SK-N-MC (cell line): ENCODE measurements around the gene P2RX3.

Experiments used
- DNase-seq: peaks from one replicate; pipeline ENCODE4 v3.0.0-alpha.2; 2011; ENCODE audit warnings: low read depth, low spot score
- H3K27ac ChIP-seq: fragments of 200-600 bp; sonication (generic); 2 replicates; pipeline ENCODE4 v1.5.1; 2016; ENCODE audit warnings: mixed run types
- H3K36me3 ChIP-seq: fragments of 200-600 bp; sonication (generic); 2 replicates; pipeline ENCODE4 v1.6.1; 2017; ENCODE audit warnings: antibody characterized with exemption, low read length, mixed read lengths; ENCODE audit not compliant: insufficient read depth
- H3K4me3 ChIP-seq: fragments of 200-600 bp; sonication (generic); 2 replicates; pipeline ENCODE4 v1.5.1; 2016
- H3K9ac ChIP-seq: fragments of 200-600 bp; sonication (generic); 2 replicates; pipeline ENCODE4 v1.8.0; 2017; ENCODE audit warnings: mixed run types, mixed read lengths; ENCODE audit not compliant: insufficient read length
- H3K9me3 ChIP-seq: fragments of 200-600 bp; sonication (generic); 2 replicates; pipeline ENCODE4 v1.6.1; 2017; ENCODE audit warnings: low read depth, mild to moderate bottlenecking, antibody characterized with exemption, low read length, moderate library complexity, mixed read lengths
- EZH2 ChIP-seq: fragments of 200-600 bp; sonication (generic); IDR thresholded peaks from one replicate; pipeline ENCODE4 v1.6.1; 2017; ENCODE audit warnings: antibody characterized with exemption
- FOXP2 ChIP-seq: optimal IDR thresholded peaks from 2 replicates; pipeline ENCODE3; 2011; ENCODE audit warnings: mild to moderate bottlenecking, moderate library complexity; ENCODE audit not compliant: insufficient read depth; ENCODE audit errors: extremely low read length, control extremely low read depth
- POLR2AphosphoS5 ChIP-seq: IDR thresholded peaks from 2 replicates; pipeline ENCODE4 v1.6.1; 2012; ENCODE audit warnings: mild to moderate bottlenecking, low read depth, low read length, borderline replicate concordance

The P2RX3 gene

GRCh38 chr11:57307666-57308270 lies 30.4 kb upstream of the P2RX3 start:
- Histone ChIP-seq H3K9ac (no peak overlapping the region), H3K36me3 (peaks cover 45% of the 10 kb centered on the region), H3K9me3 (no peaks in the 10 kb centered on the region), H3K27ac (no peak overlapping the region), H3K4me3 (no peak overlapping the region)
- TF ChIP-seq POLR2AphosphoS5 (no peak), EZH2 (no peak), FOXP2 (no peak)
- DNase-seq = no peak

GRCh38 chr11:57308426-57309060 lies 29.6 kb upstream of the P2RX3 start:
- no peaks in the 10 kb centered on the region for H3K9me3 ChIP-seq
- peaks cover 45% of the 10 kb centered on the region for H3K36me3 ChIP-seq
- H3K9ac ChIP-seq = no peak overlapping the region
- H3K27ac ChIP-seq = no peak overlapping the region
- H3K4me3 ChIP-seq = no peak overlapping the region
- no peak for TF ChIP-seq EZH2
- no peak for TF ChIP-seq POLR2AphosphoS5
- no peak for TF ChIP-seq FOXP2
- no peak for DNase-seq

GRCh38 chr11:57309106-57310059 lies 28.8 kb upstream of the P2RX3 start:
- Histone ChIP-seq H3K4me3 (no peak overlapping the region), H3K36me3 (peaks cover 51% of the 10 kb centered on the region), H3K9ac (no peak overlapping the region), H3K9me3 (no peaks in the 10 kb centered on the region), H3K27ac (no peak overlapping the region)
- no peak for TF ChIP-seq FOXP2
- TF ChIP-seq EZH2 = no peak
- no peak for TF ChIP-seq POLR2AphosphoS5
- DNase-seq = no peak

- no peaks in the 10 kb centered on the region for H3K9me3 ChIP-seq
- no peak for DNase-seq
- peaks cover 57% of the 10 kb centered on the region for H3K36me3 ChIP-seq
- H3K9ac ChIP-seq = no peak overlapping the region
- TF ChIP-seq FOXP2 = no peak
- TF ChIP-seq POLR2AphosphoS5 = no peak
- TF ChIP-seq EZH2 = no peak
- no peak overlapping the region for H3K4me3 ChIP-seq
- no peak overlapping the region for H3K27ac ChIP-seq
These were observed 28.1 kb upstream of the P2RX3 start for GRCh38 chr11:57310091-57310490.

GRCh38 chr11:57310630-57311086 lies 27.5 kb upstream of the P2RX3 start:
- no peak for TF ChIP-seq EZH2
- DNase-seq = no peak
- no peaks in the 10 kb centered on the region for H3K9me3 ChIP-seq
- no peak overlapping the region for H3K27ac ChIP-seq
- no peak overlapping the region for H3K9ac ChIP-seq
- H3K36me3 ChIP-seq = peaks cover 58% of the 10 kb centered on the region
- H3K4me3 ChIP-seq = no peak overlapping the region

GRCh38 chr11:57311109-57311936 lies 26.8 kb upstream of the P2RX3 start:
- TF ChIP-seq EZH2 = no peak
- no peak for TF ChIP-seq POLR2AphosphoS5
- no peak for TF ChIP-seq FOXP2
- peak overlapping the region; percentile 36 for H3K4me3 ChIP-seq
- H3K36me3 ChIP-seq = peaks cover 65% of the 10 kb centered on the region
- no peaks in the 10 kb centered on the region for H3K9me3 ChIP-seq
- no peak for DNase-seq
- H3K27ac ChIP-seq = peak overlapping the region; percentile 77
- peak overlapping the region; percentile 38 for H3K9ac ChIP-seq

- Histone ChIP-seq H3K36me3 (peaks cover 77% of the 10 kb centered on the region), H3K27ac (peak overlapping the region; percentile 77; the same call in 1 of the 2 replicates), H3K4me3 (no peak overlapping the region), H3K9ac (no peak overlapping the region), H3K9me3 (no peaks in the 10 kb centered on the region)
- TF ChIP-seq EZH2 (no peak), FOXP2 (no peak), POLR2AphosphoS5 (no peak)
- no peak for DNase-seq
These were observed 25.6 kb upstream of the P2RX3 start for GRCh38 chr11:57312511-57313021.
